HG02588 (cell line): ENCODE measurements around the gene KCNJ11.
A peak's percentile ranks its signal among the peaks of the same experiment; 100 is the strongest.

ENCODE experiments used
- ATAC-seq: cut with Tn5 transposase; IDR thresholded peaks from one replicate; pipeline ENCODE4 v1.9.1; 2021; ENCODE audit warnings: mild to moderate bottlenecking, moderate library complexity; ENCODE audit not compliant: unreplicated experiment

The KCNJ11 gene

DNA sequence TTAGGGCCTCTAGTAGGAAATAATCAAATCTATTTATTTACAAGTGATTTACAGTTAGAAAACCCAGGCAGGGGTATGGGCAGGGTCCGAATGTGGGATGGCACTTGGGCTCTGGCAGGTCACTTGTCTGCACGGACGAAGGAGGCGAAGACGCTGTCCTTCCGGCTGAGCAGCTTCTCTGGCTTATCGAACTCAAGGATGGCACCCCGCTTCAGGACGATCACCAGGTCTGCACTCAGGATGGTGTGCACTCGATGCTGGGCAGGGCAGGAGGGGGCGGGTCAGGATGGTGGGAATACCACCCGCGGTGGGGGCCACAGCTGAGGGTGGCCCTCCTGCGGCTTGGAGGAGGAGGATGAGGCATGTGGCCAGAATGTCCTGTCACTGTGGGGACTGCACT lies 4.4 kb upstream of the KCNJ11 start:
- ATAC-seq = no peak

DNA sequence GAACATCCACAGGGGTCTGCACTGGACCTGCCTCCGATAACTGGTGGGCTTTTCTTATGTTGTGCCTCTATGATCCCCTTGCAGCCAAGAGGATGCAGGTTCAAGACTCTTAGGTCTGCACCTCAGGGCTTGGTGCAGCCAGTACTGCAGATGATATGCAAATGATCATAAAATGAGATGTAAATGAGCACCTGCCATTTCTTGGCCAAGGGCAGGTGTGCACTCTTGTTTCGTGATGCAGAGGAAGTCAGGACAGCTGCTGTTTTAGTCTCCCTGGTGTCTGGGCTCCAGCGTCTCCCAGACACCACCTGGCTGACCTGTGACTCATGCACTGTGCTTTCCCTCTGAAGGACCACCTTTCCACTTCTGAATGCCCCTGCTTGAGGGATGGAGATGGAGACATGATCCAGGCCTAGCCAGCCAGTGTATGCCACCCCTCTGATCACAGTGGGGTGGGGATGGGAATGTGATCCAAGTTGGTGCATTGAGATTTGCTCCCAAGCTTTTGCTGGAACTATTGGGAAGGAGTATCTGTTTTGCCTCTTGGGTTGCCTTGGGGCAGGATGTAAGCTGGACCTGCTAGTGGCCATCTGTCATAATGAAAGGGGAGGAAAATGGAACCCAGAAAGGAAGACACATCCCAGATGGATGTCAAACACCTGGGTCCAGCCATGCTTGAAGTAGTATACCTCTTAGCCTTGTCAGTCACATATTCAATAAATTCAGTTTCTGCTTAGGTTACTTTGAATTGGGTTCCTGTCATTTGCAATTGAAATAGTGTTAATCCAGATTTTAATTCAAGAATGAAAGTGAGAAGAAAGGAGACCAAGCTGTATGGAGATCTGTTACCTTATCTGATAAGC lies 3.3 kb upstream of the KCNJ11 start:
- ATAC-seq = no peak

DNA sequence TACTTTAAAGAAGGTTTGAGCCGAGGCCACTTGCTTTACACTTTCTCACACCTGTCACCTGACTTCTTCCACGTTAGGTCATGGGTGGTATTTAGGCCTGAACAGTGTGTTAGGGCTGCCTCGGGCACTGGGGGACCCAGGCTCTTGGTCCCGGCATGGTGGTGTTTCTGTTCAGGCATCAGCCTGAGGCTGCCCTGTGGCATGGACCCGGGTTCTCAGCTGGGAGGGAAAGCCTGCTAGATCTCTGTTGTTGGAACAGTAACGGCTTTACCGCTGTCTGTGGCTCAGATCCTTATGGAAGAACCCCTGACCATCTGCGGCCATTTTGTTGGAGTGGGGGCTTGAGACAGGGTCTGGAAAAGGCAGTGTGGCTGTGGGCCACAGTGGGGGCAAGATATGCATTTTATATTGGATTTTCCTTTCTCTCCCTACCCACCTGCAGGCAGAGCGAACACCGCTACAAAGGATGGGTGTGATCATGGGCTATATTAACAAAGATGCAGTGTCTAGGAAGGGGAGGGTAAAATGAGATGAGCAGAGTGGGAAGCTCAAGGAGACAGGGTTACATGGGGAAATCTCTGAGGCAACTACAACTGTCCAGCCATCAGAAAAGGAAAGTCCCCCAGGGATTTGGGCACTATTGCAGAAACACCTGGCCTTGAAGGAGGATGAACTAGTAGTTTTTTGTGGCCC lies 1.6 kb upstream of the KCNJ11 start:
- ATAC-seq = no peak

DNA sequence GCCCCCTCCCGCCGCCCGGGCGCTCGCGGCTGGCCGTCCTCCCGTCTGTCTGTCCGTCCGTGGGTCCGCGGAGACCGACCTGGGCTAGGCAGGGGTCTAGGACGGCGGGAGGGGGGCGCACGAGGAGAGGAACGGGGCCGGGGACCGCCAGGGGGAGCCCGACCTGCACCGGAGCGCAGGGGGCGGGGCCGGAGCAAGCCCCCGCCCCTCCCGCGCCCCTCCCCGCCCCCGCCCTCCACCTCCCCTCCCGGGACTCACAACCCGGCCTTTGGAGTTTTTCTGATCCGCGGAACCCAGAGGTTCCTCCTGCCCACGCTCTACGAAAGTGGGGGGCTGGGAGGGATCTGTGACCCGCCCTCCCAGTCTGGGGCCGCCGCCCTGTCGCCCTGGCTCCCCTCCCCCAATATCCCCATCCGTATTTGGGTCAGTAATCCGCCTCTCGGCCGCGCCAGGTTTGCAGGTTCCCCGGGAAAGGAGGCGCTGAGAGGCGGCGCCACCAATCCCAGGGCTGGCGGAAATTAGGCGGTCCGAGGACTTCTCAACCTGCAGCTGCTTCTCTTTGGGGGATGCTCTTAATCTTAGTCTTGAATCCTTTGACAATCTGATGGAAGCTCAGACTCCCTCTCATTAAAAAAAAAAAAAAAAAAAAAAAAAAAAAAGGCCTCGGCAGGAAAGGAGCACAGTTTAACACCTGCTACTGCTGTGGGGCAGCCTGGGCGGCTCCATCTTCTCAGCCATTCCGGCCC lies 925 bp upstream of the KCNJ11 start:
- peak; percentile 67 for ATAC-seq

DNA sequence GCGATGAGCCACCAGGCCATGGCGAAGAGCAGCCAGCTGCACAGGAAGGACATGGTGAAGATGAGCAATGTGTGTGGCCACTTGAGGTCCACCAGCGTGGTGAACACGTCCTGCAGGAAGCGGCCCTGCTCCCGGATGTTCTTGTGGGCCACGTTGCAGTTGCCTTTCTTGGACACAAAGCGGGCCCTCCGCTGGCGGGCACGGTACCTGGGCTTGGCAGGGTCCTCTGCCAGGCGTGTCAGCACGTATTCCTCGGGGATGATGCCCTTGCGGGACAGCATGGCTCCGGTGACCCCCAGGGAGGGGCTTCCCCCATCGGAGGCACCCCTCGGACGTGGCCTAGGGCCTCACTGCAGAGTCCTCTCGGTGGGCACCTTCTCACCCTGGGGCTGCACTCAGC lies 648 bp downstream of the KCNJ11 start:
- ATAC-seq = no peak

DNA sequence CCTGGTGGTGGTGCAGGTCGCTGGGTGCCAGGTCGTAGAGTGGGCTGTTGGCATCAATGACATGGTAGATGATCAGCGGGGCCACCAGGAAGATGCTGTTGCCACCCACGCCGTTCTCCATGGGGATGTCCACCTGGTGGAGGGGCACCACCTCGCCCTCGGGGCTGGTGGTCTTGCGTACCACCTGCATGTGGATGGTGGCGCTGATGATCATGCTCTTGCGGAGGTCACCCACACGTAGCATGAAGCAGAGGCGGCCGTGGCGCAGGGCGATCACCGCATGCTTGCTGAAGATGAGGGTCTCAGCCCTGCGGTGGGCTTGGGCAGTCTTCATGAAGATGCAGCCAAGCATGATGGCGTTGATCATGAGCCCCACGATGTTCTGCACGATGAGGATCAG lies 1.2 kb downstream of the KCNJ11 start:
- ATAC-seq = no peak

DNA sequence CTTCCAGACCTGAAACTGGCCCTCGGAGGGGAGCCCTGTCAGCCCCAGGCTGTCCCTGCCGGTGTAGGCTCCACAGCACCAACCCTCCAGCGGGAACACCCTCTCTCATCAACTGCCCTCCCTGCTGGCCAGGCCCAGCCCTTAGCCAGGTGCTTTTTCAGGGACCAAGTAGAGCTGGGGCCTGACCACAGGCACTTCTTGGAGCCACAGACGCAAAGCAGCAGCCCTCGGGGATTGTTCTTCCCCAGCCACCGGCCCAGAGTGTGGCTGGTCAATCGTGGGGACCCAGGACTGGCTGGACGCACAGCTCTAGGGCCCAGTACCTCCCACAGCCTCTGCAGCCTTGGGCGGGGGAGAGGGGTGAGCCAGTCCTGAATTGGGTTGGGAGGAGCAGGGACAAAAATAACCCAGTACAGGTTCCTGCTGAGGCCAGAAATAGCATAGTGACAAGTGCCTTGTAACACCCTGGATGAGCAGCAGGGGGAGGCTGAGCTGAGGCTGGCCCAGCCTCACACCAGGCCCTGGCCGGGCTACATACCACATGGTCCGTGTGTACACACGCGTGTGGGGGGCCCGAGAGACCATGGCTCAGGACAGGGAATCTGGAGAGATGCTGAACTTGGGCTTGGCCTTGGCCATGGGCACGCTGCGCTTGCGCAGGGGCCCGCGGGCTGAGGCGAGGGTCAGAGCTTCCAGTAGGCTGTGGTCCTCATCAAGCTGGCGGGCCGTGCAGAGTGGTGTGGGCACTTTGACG lies 2.0 kb downstream of the KCNJ11 start:
- no peak for ATAC-seq

DNA sequence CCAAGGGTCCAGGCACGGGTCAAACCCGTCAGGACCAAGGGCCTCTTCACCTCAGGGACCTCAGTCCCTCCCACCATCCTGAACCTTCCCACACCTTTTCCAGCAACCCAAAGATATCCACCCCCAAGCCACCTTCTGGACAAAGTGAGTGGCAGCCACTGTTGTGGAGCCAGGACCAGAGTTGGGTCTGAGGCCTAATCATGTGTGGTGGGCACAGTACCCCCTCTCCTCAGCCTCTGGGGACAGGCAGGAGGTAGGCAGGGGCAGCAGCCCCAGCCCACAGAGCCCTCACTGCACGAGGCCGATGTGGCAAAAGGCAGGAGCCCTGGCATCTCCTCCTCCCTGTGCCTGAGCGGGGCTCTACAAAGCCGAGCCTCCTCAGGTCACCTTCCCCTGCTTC lies 2.5 kb downstream of the KCNJ11 start:
- no peak for ATAC-seq

DNA sequence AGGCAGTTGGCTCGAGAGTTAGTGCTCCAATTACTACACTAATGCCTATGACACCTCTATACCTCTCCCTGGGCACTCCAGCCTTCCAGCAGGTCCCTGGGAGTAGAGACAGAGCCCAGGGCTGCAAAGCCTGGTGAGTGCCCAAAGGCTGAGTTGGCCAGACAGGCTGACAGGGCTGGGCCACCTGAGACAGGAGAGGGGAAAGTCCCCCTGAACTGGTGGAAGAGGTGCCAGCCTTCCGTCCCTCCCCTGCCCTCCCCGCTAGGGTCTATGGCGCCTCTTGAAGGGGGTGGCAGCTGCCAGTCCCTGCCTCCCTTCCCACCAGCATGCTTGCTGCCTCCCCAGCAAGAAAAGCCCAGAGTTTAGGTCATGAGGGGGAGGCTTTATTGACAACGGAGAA lies 3.0 kb downstream of the KCNJ11 start:
- no peak for ATAC-seq

DNA sequence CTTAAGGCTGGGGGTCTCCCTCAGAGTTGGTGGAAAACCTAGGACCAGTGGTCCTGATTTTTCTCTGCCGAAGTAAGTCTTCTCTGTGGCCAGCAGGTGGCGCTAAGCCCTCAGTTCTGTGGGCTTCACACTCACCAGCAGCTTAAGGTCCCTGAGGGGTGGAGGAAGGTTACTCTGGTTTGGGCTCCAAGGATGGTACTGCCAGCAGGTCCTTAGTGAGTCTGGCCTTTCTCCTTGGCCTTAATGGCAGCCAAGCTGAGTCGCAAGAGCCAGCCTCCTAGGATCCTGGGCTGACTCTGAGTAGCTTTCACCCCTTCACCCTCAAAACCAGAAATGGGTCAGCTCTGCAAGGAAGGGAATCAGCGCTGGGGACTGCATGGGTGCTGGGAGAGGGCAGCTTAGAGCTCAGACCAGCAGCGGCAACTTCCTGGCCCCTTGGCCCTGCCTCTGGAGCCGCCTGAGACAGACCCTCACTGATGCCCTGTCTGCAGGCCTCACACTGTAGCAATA lies 4.4 kb downstream of the KCNJ11 start:
- peak; percentile 48 for ATAC-seq

DNA sequence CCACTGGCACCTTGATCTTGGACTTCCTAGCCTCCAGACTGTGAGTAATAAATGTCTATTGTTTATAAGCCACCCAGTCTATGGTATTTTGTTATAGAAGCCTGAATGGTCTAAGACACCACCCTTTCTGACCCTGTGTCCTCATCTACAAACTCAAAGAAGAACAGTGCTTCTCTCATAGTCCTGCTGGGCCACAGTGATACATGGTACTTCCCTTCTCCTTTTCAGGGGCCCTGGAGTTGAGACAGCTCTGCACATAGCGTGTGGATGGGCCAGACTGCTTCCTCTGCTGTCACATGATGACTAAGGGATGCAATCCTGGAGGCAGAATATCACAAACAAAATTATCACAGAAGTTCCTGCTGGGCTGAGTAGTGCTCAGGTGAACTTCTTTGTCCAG lies 5.0 kb downstream of the KCNJ11 start:
- ATAC-seq = no peak

DNA sequence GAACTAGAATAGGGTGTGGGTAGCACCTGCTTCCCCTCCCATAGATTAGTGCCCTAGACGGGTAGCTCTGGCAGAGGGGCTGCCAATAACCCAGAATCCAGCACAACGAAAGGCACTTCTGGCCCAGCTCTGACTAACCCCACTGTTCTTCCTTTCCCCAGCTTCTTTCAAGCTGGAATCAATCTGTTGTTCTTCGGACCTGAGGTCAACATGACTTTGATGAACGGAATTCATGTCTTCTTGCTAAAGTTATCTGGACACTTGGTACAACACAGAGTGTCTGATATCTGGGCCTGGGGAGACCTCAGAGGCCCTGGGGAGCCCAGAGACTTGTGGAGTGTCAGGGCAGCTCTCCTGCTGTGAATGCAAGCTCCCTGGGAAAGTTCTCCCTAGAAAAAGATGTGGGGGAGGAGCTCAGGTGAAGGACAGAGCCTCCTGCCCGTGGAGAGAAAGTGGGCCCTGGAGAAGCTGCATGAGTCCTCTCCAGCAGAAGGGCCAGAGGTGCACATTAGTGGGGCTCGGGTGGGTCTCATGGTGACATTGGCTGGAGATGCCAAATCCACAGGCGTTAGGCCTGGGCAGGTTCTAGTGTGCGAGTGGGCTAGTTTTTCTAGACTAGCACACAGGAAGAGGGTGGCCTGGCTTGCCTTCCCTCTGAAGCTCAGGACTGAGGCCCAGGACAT lies 6.3 kb downstream of the KCNJ11 start:
- no peak for ATAC-seq

DNA sequence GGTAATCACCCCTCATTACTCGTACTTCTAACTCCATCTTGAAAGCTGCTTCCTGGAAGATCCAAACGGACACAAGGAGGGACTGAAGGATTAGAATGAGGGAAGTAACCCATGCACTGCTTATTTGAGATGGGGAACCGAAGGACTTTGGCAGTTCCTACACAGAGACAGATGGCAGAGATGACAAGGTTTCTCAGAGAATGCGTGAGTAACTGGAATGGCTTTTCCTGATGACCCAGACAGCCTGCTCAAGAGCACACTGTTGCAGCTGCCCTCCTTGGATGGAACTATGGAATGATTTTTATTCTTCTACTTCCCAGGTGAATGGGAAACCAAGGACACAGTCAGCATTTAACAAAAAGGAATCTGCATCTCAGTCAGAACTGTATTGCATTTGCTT lies 7.3 kb downstream of the KCNJ11 start:
- ATAC-seq = no peak

DNA sequence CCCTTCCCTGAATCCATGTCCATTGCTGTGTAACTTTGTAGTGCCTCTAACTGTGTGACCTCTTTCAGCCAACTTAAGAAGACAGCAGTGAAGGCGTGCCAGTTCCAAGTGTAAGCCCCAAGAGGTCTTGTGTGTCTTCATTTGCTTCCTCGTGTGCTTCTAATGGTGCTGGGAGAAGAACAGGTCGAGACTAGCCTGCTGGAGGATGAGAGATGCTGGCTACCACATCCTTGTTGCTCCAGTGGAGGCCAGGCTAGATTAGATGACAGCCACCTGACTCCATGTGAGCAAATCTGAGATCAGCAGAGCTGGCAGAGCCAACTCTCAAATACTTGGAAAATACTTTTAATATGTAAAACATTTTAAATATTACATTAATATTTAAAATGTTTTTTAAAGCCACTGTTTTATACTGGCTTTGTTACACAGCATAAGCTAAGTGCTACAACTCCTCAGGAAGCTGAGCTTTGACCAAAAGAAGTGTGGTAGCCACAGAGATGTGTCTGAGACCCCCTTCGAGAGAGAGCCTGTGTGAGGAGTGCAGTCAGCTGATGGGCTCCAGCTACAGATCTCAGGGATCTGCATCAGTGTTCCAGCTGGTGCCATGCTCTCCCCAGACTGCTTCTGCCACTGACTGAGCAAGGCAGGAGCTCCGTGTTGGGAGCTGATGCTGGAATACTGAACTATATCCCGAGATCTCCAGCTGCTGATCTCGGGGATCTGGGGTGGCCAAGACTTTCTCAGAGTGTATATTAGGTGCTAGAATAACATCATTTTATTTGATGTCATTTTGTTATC lies 8.9 kb downstream of the KCNJ11 start:
- no peak for ATAC-seq

DNA sequence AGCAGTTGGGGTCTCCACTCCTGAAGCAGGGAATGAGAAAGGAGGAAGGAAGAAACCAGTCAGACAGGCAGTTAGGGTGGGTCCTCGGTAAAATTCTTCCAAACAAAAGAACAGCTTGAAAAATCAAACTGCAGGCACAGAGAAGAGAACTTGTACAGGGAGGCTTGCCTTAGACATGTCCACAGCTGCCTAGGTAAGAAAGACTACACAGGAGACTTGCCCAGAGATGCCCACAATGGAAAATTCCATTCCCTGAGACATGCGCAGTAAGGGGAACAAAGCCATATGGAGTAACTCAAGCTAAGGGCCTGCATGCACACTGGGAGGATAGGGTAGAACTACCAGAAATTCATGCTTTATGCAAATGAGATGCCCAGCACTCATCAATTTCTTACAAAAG lies 9.8 kb downstream of the KCNJ11 start:
- ATAC-seq = no peak

DNA sequence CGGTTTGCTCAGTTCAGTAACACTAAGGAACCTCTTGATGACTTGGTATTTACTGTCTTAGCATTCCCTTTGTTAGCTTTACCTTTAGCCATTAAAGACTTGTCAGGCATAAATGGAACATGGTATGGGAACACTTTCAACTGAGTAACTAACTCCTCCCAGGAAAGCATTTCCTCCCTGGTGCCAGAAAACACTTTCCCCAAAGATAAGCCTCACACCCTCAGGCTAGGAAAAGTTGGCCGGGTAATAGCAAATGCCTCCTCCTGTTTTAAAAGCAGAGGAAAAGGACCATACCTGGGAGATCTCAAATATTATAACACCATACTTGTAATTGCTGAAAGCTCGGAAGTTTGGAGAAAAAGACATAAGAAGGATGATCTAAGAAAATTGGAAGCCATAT lies 12.0 kb downstream of the KCNJ11 start:
- no peak for ATAC-seq

DNA sequence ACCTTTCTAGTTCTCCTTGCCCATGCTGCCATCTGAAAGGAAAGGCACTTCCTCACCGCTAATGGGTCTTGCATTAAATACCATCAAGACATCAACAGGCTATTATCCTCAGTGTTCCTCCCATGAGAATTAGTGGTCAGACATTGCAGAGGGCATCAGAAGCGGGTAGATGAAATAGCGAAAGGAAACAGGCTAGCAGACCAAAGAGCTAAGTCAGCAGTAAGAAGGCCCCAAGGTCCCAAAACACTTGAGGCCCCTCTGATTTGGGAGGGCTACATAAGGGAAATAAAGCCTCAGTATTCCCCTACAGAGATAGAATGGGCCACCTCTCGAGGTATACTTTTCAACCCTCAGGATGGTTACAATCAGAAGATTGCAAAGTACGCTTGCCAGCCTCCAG lies 12.9 kb downstream of the KCNJ11 start:
- no peak for ATAC-seq

DNA sequence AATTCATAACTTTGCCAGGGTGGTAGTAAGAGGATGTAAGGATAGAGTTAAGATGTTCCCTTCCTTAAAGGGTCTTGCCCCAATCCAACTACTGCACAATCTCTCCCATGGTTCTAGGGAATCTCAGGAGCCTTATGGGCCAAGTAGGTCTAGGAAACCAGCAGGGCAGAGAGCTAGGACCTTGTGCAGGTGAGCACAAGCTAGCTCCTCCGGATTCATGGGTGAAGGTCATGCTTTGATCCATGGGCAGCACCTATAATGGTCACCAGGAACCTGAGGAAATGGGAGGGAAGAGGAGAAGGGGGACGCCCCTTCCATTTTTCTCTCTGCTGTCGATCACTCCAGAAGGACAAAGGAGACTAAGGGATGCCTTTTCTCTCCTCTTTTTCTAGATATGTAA lies 16.8 kb downstream of the KCNJ11 start:
- ATAC-seq = no peak

DNA sequence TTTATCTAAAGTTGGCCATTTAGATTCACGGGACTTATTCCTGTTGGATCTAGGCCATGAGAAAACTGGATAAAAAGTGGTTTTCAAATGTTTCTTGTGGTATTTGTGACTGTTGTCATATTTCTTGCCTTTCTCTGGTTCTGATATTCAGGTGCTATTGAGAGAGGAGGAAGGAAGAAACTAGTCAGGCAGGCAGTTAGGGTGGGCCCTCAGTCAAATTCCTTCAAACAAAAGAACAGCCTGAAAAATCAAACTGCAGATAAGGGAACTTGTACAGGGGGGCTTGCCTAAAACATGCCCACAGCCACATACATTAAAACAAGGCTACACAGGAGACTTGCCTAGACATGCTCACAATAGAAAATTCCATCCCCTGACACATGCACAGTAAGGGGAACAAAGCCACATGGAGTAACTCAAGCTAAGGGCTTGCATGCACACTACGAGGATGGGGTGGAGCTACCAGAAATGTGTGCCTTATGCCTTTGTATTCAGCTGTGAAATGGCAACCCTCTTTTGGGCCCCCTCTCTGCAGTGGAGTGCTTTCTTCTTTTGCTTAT lies 18.7 kb downstream of the KCNJ11 start:
- ATAC-seq = no peak
